Hematopoietic multipotent progenitor cell treated with erythropoietin and hydrocortisone succinate and interleukin-3 and kit ligand, for 8 days (in vitro differentiated cells): ENCODE results near the gene NPAS3.

Source experiments
- DNase-seq: peaks from one replicate; pipeline ENCODE4 v3.0.0-alpha.2; 2015

The NPAS3 gene

GRCh38 chr14:33602396-33602795, 663.7 kb downstream of the NPAS3 start:
- no peak for DNase-seq

GRCh38 chr14:33606591-33606990, 667.9 kb downstream of the NPAS3 start:
- DNase-seq = no peak

- no peak for DNase-seq
These were observed 670.9 kb downstream of the NPAS3 start for GRCh38 chr14:33609582-33609981.

GRCh38 chr14:33610121-33610520, 671.4 kb downstream of the NPAS3 start:
- no peak for DNase-seq

- no peak for DNase-seq
These were observed 672.9 kb downstream of the NPAS3 start for GRCh38 chr14:33611405-33612196.

GRCh38 chr14:33612197-33612505, 673.5 kb downstream of the NPAS3 start:
- DNase-seq = peak; percentile 39

GRCh38 chr14:33617154-33617553, 678.5 kb downstream of the NPAS3 start:
- no peak for DNase-seq

- no peak for DNase-seq
These were observed 679.9 kb downstream of the NPAS3 start for GRCh38 chr14:33618361-33619105.

GRCh38 chr14:33622496-33622895, 683.8 kb downstream of the NPAS3 start:
- DNase-seq = no peak

GRCh38 chr14:33629792-33630191, 691.1 kb downstream of the NPAS3 start:
- no peak for DNase-seq

- DNase-seq = no peak
These were observed 692.3 kb downstream of the NPAS3 start for GRCh38 chr14:33631021-33631420.

- no peak for DNase-seq
These were observed 692.8 kb downstream of the NPAS3 start for GRCh38 chr14:33631441-33631840.

GRCh38 chr14:33634631-33635030, 696.0 kb downstream of the NPAS3 start:
- DNase-seq = no peak

- DNase-seq = no peak
These were observed 698.0 kb downstream of the NPAS3 start for GRCh38 chr14:33636716-33637115.

- no peak for DNase-seq
These were observed 703.4 kb downstream of the NPAS3 start for GRCh38 chr14:33642080-33642479.

- no peak for DNase-seq
These were observed 704.1 kb downstream of the NPAS3 start for GRCh38 chr14:33642691-33643244.

- no peak for DNase-seq
These were observed 704.9 kb downstream of the NPAS3 start for GRCh38 chr14:33643426-33644181.

- no peak for DNase-seq
These were observed 708.1 kb downstream of the NPAS3 start for GRCh38 chr14:33646692-33647260.

- DNase-seq = no peak
These were observed 708.7 kb downstream of the NPAS3 start for GRCh38 chr14:33647385-33647786.

GRCh38 chr14:33650430-33650829, 711.8 kb downstream of the NPAS3 start:
- no peak for DNase-seq

GRCh38 chr14:33652566-33653307, 714.1 kb downstream of the NPAS3 start:
- no peak for DNase-seq

GRCh38 chr14:33653308-33653695, 714.6 kb downstream of the NPAS3 start:
- no peak for DNase-seq
